Neuronal stem cell (in vitro differentiated cells): Measurements from ENCODE around the gene CADM2.

ENCODE experiments used
- DNase-seq: peaks from one replicate; pipeline ENCODE4 v3.0.0-alpha.2; 2013; ENCODE audit warnings: low spot score
- H2AFZ ChIP-seq: one replicate; pipeline ENCODE4 v1.6.1; 2013; ENCODE audit warnings: mild to moderate bottlenecking, low read length, inconsistent platforms
- H2AK5ac ChIP-seq: 2 replicates; pipeline ENCODE4 v1.6.1; 2013; ENCODE audit warnings: low read depth, mild to moderate bottlenecking, inconsistent platforms, low read length, moderate library complexity, mixed read lengths
- H2BK120ac ChIP-seq: 2 replicates; pipeline ENCODE4 v1.6.1; 2013; ENCODE audit warnings: low read depth, mild to moderate bottlenecking, inconsistent platforms, low read length, moderate library complexity, mixed read lengths
- H2BK12ac ChIP-seq: one replicate; pipeline ENCODE4 v1.6.1; 2013; ENCODE audit warnings: low read length, inconsistent platforms
- H2BK15ac ChIP-seq: 2 replicates; pipeline ENCODE4 v1.6.1; 2013; ENCODE audit warnings: mild to moderate bottlenecking, low read length, inconsistent platforms, mixed read lengths
- H2BK5ac ChIP-seq: one replicate; pipeline ENCODE4 v1.6.1; 2013; ENCODE audit warnings: inconsistent platforms, mild to moderate bottlenecking, low read length, moderate library complexity
- H3K14ac ChIP-seq: one replicate; pipeline ENCODE4 v1.6.1; 2013; ENCODE audit warnings: low read length, inconsistent platforms
- H3K18ac ChIP-seq: 2 replicates; pipeline ENCODE4 v1.6.1; 2013; ENCODE audit warnings: low read length, inconsistent platforms
- H3K23ac ChIP-seq: 2 replicates; pipeline ENCODE4 v1.6.1; 2013; ENCODE audit warnings: low read depth, mild to moderate bottlenecking, mixed read lengths, low read length, inconsistent platforms; ENCODE audit not compliant: poor library complexity
- H3K27ac ChIP-seq: replicated peaks from 3 replicates; pipeline ENCODE4 v1.5.1; 2013; ENCODE audit warnings: low read length, inconsistent platforms
- H3K27me3 ChIP-seq, 3 experiments: 2 replicates each; pipeline ENCODE4 v1.6.1; 2013; ENCODE audit warnings: low read length in 3 of 3, mild to moderate bottlenecking in 2 of 3, inconsistent platforms in 1 of 3, low read depth in 1 of 3, mixed read lengths in 1 of 3, moderate library complexity in 1 of 3; ENCODE audit not compliant: control insufficient read depth in 3 of 3, insufficient read depth in 3 of 3
- H3K36me3 ChIP-seq, 2 donors: replicated peaks in 1 of 2; 2 replicates each; pipeline ENCODE4 v1.6.1; 2013; ENCODE audit warnings: low read length in 2 of 2; ENCODE audit not compliant: control insufficient read depth in 2 of 2, insufficient read depth in 2 of 2
- H3K4ac ChIP-seq: 2 replicates; pipeline ENCODE4 v1.6.1; 2013; ENCODE audit warnings: inconsistent platforms, mild to moderate bottlenecking, low read length, moderate library complexity
- H3K4me1 ChIP-seq, 2 donors: 1 replicate in 1 of 2; 2 replicates in 1 of 2; pipeline ENCODE4 v1.6.1; 2013; ENCODE audit warnings: low read length in 2 of 2, low read depth in 1 of 2; ENCODE audit not compliant: control insufficient read depth in 2 of 2, insufficient read depth in 1 of 2
- H3K4me2 ChIP-seq: one replicate; pipeline ENCODE4 v1.6.1; 2013; ENCODE audit warnings: mild to moderate bottlenecking, low read length, inconsistent platforms; ENCODE audit not compliant: insufficient read depth, poor library complexity, severe bottlenecking
- H3K4me3 ChIP-seq, 2 donors: 2 replicates each; pipeline ENCODE4 v1.5.1; 2013; ENCODE audit warnings: low read length in 2 of 2, mild to moderate bottlenecking in 2 of 2, inconsistent platforms in 1 of 2, moderate library complexity in 1 of 2
- H3K79me1 ChIP-seq: one replicate; pipeline ENCODE4 v1.6.1; 2013; ENCODE audit warnings: low read depth, mild to moderate bottlenecking, inconsistent platforms, low read length, moderate library complexity
- H3K9ac ChIP-seq: one replicate; pipeline ENCODE4 v1.6.1; 2013; ENCODE audit warnings: mild to moderate bottlenecking, low read depth, low read length, inconsistent platforms; ENCODE audit not compliant: poor library complexity
- H3K9me3 ChIP-seq, 2 donors: replicated peaks in 1 of 2; 2 replicates each; pipeline versions ENCODE3 to v1.6.1; 2013; ENCODE audit warnings: low read length in 2 of 2, mild to moderate bottlenecking in 2 of 2, inconsistent platforms in 1 of 2, low read depth in 1 of 2, mixed read lengths in 1 of 2, moderate library complexity in 1 of 2; ENCODE audit not compliant: control insufficient read depth in 2 of 2, insufficient read depth in 1 of 2
- H4K8ac ChIP-seq: one replicate; pipeline ENCODE4 v1.6.1; 2013; ENCODE audit warnings: low read depth, mild to moderate bottlenecking, inconsistent platforms, low read length, moderate library complexity
- H4K91ac ChIP-seq: one replicate; pipeline ENCODE4 v1.6.1; 2013; ENCODE audit warnings: low read length, low read depth, mild to moderate bottlenecking, inconsistent platforms; ENCODE audit not compliant: poor library complexity
- WGBS, 2 donors: extraction: QIAGEN DNeasy Blood & Tissue Kit; methylation state at CpG; one replicate each; pipeline ENCODE4 v1.1.7; 2013; ENCODE audit warnings: missing lambda C conversion rate in 2 of 2, mixed read lengths in 1 of 2; ENCODE audit not compliant: insufficient read length in 2 of 2, insufficient replicate concordance in 1 of 2; ENCODE audit errors: extremely low coverage in 2 of 2; 5-methylcytosine and 5-hydroxymethylcytosine counted together

Gene CADM2

GRCh38 chr3:85572426-85572825, 613.6 kb downstream of the CADM2 start:
- H3K18ac ChIP-seq, result no peak overlapping the region
- H3K4me3 ChIP-seq, result no peak overlapping the region
- H3K4me2 ChIP-seq, result no peak overlapping the region
- no peak overlapping the region for H2BK15ac ChIP-seq
- H2BK5ac ChIP-seq, result no peak overlapping the region
- no peaks in the 10 kb centered on the region for H3K27me3 ChIP-seq
- no peaks in the 10 kb centered on the region for H3K4me1 ChIP-seq
- H3K23ac ChIP-seq, result no peak overlapping the region
- no peak overlapping the region for H2AFZ ChIP-seq
- H2BK120ac ChIP-seq, result no peak overlapping the region
- H2AK5ac ChIP-seq, result no peak overlapping the region
- no peak overlapping the region for H4K91ac ChIP-seq
- DNase-seq, result no peak
- H3K79me1 ChIP-seq, result no peaks in the 10 kb centered on the region
- no peak overlapping the region for H4K8ac ChIP-seq
- no peak overlapping the region for H3K4ac ChIP-seq
- H3K9me3 ChIP-seq, result no peaks in the 10 kb centered on the region
- WGBS, 2 donors, result no CpG with 5 or more reads among the region's 4 CpGs
- H3K14ac ChIP-seq, result no peak overlapping the region
- H2BK12ac ChIP-seq, result no peak overlapping the region
- H3K27ac ChIP-seq, result no peak overlapping the region
- no peak overlapping the region for H3K9ac ChIP-seq
- H3K36me3 ChIP-seq, result no peaks in the 10 kb centered on the region

GRCh38 chr3:85572978-85573377, 614.2 kb downstream of the CADM2 start:
- Histone ChIP-seq H3K14ac (no peak overlapping the region), H2BK15ac (no peak overlapping the region), H3K4me1 (no peaks in the 10 kb centered on the region), H3K27ac (no peak overlapping the region), H3K23ac (no peak overlapping the region), H3K18ac (no peak overlapping the region), H2AFZ (no peak overlapping the region), H3K4ac (no peak overlapping the region), H3K4me3 (no peak overlapping the region), H3K9me3 (no peaks in the 10 kb centered on the region), H2BK12ac (no peak overlapping the region), H3K4me2 (no peak overlapping the region), H4K91ac (no peak overlapping the region), H3K27me3 (no peaks in the 10 kb centered on the region), H3K79me1 (no peaks in the 10 kb centered on the region), H2AK5ac (no peak overlapping the region), H2BK5ac (no peak overlapping the region), H3K36me3 (no peaks in the 10 kb centered on the region), H3K9ac (no peak overlapping the region), H4K8ac (no peak overlapping the region), H2BK120ac (no peak overlapping the region)
- no peak for DNase-seq
- no CpG with 5 or more reads among the region's 5 CpGs for WGBS, 2 donors

- Histone ChIP-seq H4K8ac (no peak overlapping the region), H3K79me1 (no peaks in the 10 kb centered on the region), H3K36me3 (no peaks in the 10 kb centered on the region), H2AFZ (no peak overlapping the region), H3K4me1 (no peaks in the 10 kb centered on the region), H3K27me3 (no peaks in the 10 kb centered on the region), H3K4me3 (no peak overlapping the region), H2AK5ac (no peak overlapping the region), H2BK12ac (no peak overlapping the region), H3K18ac (no peak overlapping the region), H3K4me2 (no peak overlapping the region), H2BK120ac (no peak overlapping the region), H2BK15ac (no peak overlapping the region), H3K9ac (no peak overlapping the region), H3K27ac (no peak overlapping the region), H4K91ac (no peak overlapping the region), H3K14ac (no peak overlapping the region), H3K9me3 (no peaks in the 10 kb centered on the region), H2BK5ac (no peak overlapping the region), H3K4ac (no peak overlapping the region), H3K23ac (no peak overlapping the region)
- DNase-seq, result no peak
- no CpG with 5 or more reads among the region's 2 CpGs for WGBS, 2 donors
These were observed 615.4 kb downstream of the CADM2 start for GRCh38 chr3:85574006-85574705.

- Histone ChIP-seq H3K23ac (no peak overlapping the region), H3K27ac (no peak overlapping the region), H2BK5ac (no peak overlapping the region), H2BK12ac (no peak overlapping the region), H3K79me1 (no peaks in the 10 kb centered on the region), H2BK120ac (no peak overlapping the region), H3K4me1 (no peaks in the 10 kb centered on the region), H4K91ac (no peak overlapping the region), H3K18ac (no peak overlapping the region), H2AFZ (no peak overlapping the region), H3K14ac (no peak overlapping the region), H3K9me3 (no peaks in the 10 kb centered on the region), H3K27me3 (no peaks in the 10 kb centered on the region), H3K36me3 (no peaks in the 10 kb centered on the region), H3K4me3 (no peak overlapping the region), H2AK5ac (no peak overlapping the region), H3K9ac (no peak overlapping the region), H3K4ac (no peak overlapping the region), H3K4me2 (no peak overlapping the region), H4K8ac (no peak overlapping the region), H2BK15ac (no peak overlapping the region)
- no CpG with 5 or more reads among the region's 4 CpGs for whole genome bisulfite sequencing, 2 donors
- DNase-seq, result peak; percentile 48
These were observed 617.4 kb downstream of the CADM2 start for GRCh38 chr3:85576091-85576690.
